Measurements from ENCODE around the gene NAT8L. TPM values are rescaled to one million over a fixed set of nuclear protein-coding genes. Genes with fewer than 3 reads are reported as not detected.
A peak's percentile ranks its signal among the peaks of the same experiment; 100 is the strongest.

NAT8L gene
- total RNA-seq, 1 experiment from 2014 or later: 13.9 TPM

DNA sequence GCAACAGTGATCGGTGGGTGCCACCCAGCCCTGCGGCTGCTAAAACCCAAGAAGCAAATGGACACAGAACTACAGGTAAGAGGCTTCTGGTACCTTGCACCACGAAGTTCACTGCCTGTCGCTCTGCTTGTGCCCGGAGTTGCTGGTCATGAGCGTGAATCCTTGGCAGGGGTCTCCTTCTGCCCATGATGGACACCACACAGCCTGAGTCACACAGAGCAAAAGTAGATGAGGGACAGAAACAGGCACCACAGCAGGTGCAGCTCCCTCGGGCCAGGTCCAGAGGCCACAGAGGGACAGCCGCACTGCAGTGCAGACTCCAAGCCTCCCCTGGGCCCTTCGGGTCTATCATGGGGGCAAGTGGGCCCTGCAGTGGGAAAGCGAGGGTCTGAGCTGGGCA lies 22.4 kb downstream of the NAT8L start:
- H4K8ac ChIP-seq (replicated peaks; ENCODE audit: insufficient read length, low read depth, low read length): no peak overlapping the region
- H2BK20ac ChIP-seq (ENCODE audit: low read depth, low read length, poor library complexity, severe bottlenecking): no peak overlapping the region
- H4K91ac ChIP-seq (ENCODE audit: insufficient read length, low read depth, low read length): no peak overlapping the region
- H3K9me3 ChIP-seq (ENCODE audit: control insufficient read depth, low read depth, low read length): no peaks in the 10 kb centered on the region
- H3K56ac ChIP-seq (ENCODE audit: insufficient read length, low read depth, low read length): no peak overlapping the region
- Mint-ChIP-seq H3K4me1 (peaks cover 0 to 3% of the 10 kb centered on the region in 2 experiments; a peak in 1 of 4 replicates), H3K9me3 (no peaks in the 10 kb centered on the region), H3K4me3 (no peak overlapping the region), H3K27ac (no peak overlapping the region; a peak in 1 of 7 replicates), H3K36me3 (ENCODE audit: insufficient read depth in 1 of 3, low read depth in 3 of 3) (no peaks in the 10 kb centered on the region), H3K27me3 (ENCODE audit: low read depth) (peaks cover 8% of the 10 kb centered on the region)
- TF ChIP-seq, protein P1, sequence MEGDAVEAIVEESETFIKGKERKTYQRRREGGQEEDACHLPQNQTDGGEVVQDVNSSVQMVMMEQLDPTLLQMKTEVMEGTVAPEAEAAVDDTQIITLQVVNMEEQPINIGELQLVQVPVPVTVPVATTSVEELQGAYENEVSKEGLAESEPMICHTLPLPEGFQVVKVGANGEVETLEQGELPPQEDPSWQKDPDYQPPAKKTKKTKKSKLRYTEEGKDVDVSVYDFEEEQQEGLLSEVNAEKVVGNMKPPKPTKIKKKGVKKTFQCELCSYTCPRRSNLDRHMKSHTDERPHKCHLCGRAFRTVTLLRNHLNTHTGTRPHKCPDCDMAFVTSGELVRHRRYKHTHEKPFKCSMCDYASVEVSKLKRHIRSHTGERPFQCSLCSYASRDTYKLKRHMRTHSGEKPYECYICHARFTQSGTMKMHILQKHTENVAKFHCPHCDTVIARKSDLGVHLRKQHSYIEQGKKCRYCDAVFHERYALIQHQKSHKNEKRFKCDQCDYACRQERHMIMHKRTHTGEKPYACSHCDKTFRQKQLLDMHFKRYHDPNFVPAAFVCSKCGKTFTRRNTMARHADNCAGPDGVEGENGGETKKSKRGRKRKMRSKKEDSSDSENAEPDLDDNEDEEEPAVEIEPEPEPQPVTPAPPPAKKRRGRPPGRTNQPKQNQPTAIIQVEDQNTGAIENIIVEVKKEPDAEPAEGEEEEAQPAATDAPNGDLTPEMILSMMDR (conservative IDR thresholded peaks at IDR 0.05): no peak
- H3K18ac ChIP-seq (ENCODE audit: insufficient read length, low read depth, low read length): no peak overlapping the region
- H3K27ac ChIP-seq (ENCODE audit: insufficient read length, low read depth, low read length): no peak overlapping the region
- H3K79me2 ChIP-seq (ENCODE audit: insufficient read depth, low read length): no peaks in the 10 kb centered on the region
- H3K79me1 ChIP-seq (ENCODE audit: insufficient read depth, low read depth, low read length, poor library complexity, severe bottlenecking): no peaks in the 10 kb centered on the region
- H2BK12ac ChIP-seq (ENCODE audit: insufficient read length, low read depth, low read length): no peak overlapping the region
- no peak overlapping the region for H2AK5ac ChIP-seq (ENCODE audit: insufficient read length, low read length)
- no peaks in the 10 kb centered on the region for H4K20me1 ChIP-seq (ENCODE audit: control insufficient read depth, insufficient read depth, insufficient read length)
- peak; percentile 22 for DNase-seq
- no peak overlapping the region for H2BK15ac ChIP-seq (ENCODE audit: low read depth, low read length)
- no peak overlapping the region for H3K14ac ChIP-seq (ENCODE audit: insufficient read depth, low read length)
- H3K4me2 ChIP-seq (ENCODE audit: insufficient read depth, insufficient read length, low read length): no peak overlapping the region
- no peak overlapping the region for H2AFZ ChIP-seq (ENCODE audit: low read length)
- no peaks in the 10 kb centered on the region for H3K23me2 ChIP-seq (ENCODE audit: insufficient read length, low read depth, low read length, poor library complexity, severe bottlenecking)
- H3K23ac ChIP-seq (ENCODE audit: insufficient read length, low read depth, low read length): no peak overlapping the region
- H3K27me3 ChIP-seq (ENCODE audit: insufficient read depth, low read length): no peaks in the 10 kb centered on the region
- no peak overlapping the region for H2BK5ac ChIP-seq (ENCODE audit: insufficient read length, low read length)
- H3T11ph ChIP-seq (ENCODE audit: low read length): no peak overlapping the region
- H4K5ac ChIP-seq (ENCODE audit: insufficient read length, low read depth, low read length): no peak overlapping the region
- no peak overlapping the region for H3K9ac ChIP-seq (ENCODE audit: extremely low read depth, insufficient read length, low read length)
- no peak overlapping the region for H2BK120ac ChIP-seq (ENCODE audit: low read depth, low read length, poor library complexity, severe bottlenecking)
- no peaks in the 10 kb centered on the region for H3K4me1 ChIP-seq (ENCODE audit: insufficient read depth, low read length)
- no peak overlapping the region for H3K4ac ChIP-seq (ENCODE audit: low read depth, low read length)
- no CpG with 5 or more reads among the region's 10 CpGs for WGBS (ENCODE audit: extremely low coverage, insufficient read length, low lambda C conversion rate)

Data from H9 (cell line).